WTC11 (cell line): ENCODE measurements around the gene NIP7. TPM values are rescaled to one million over a fixed set of nuclear protein-coding genes. Genes with fewer than 3 reads are reported as not detected.
A peak's percentile ranks its signal among the peaks of the same experiment; 100 is the strongest.

Experiments
- ATAC-seq: fragments of 200-7000 bp; cut with Tn5 transposase; 2 replicates; pipeline ENCODE4 v1.10.0; 2021; ENCODE audit warnings: mild to moderate bottlenecking, moderate library complexity
- Bru-seq: library from RNA; stranded (reverse); fragments of 400-500 nt; gene quantifications from one replicate; lab custom pipeline; 2021; lab: Mats Ljungman, UMichigan
- CTCF ChIA-PET: fragments of 300-600 bp; sonication (Branson Sonifier 250); formaldehyde crosslinking; loops from one replicate; lab custom pipeline; 2021; ENCODE audit warnings: antibody characterized with exemption; lab: Charles Lee
- POLR2A ChIA-PET: fragments of 350-600 bp; sonication (Branson Sonifier 250); formaldehyde crosslinking; loops from one replicate; lab custom pipeline; 2021; ENCODE audit warnings: antibody characterized with exemption; lab: Charles Lee
- DNase-seq: peaks from one replicate; pipeline ENCODE4 v3.0.0; 2021; ENCODE audit warnings: low spot score
- H3K27ac Mint-ChIP-seq: 2 replicates; pipeline ENCODE4 v1.8.0; 2021; ENCODE audit warnings: mixed read lengths
- H3K27me3 Mint-ChIP-seq: 2 replicates; pipeline ENCODE4 v1.8.0; 2021; ENCODE audit warnings: low read depth, mild to moderate bottlenecking, moderate library complexity, mixed read lengths
- H3K36me3 Mint-ChIP-seq: 2 replicates; pipeline ENCODE4 v1.8.0; 2021; ENCODE audit warnings: mixed read lengths
- H3K4me1 Mint-ChIP-seq: 2 replicates; pipeline ENCODE4 v1.8.0; 2022; ENCODE audit warnings: mixed read lengths
- H3K4me3 Mint-ChIP-seq: 2 replicates; pipeline ENCODE4 v1.8.0; 2021; ENCODE audit warnings: mild to moderate bottlenecking, moderate library complexity, mixed read lengths
- H3K9me3 Mint-ChIP-seq: 2 replicates; pipeline ENCODE4 v1.8.0; 2021; ENCODE audit warnings: mixed read lengths
- MYBL2 ChIP-seq: sonication (generic); formaldehyde crosslinking; IDR thresholded peaks from 2 replicates; pipeline ENCODE4 v1.8.1; 2023; ENCODE audit warnings: mild to moderate bottlenecking, moderate library complexity, missing genetic modification reagents
- SP1 ChIP-seq: sonication (generic); formaldehyde crosslinking; conservative IDR thresholded peaks from 2 replicates; pipeline ENCODE4 v1.8.1; 2022; ENCODE audit warnings: missing genetic modification reagents
- TP53 ChIP-seq: sonication (generic); formaldehyde crosslinking; IDR thresholded peaks from 2 replicates; pipeline ENCODE4 v1.8.1; 2023; ENCODE audit warnings: mild to moderate bottlenecking, missing genetic modification reagents
- long read RNA-seq, 3 experiments: library from RNA in 1 of 3; library from capped mRNA in 1 of 3; library from polyadenylated mRNA in 1 of 3; unstranded in 2 of 3; stranded (forward) in 1 of 3; transcript quantifications; one replicate each; pipeline ENCODE4 v2.0.0, GENCODE V29; 2021
- total RNA-seq: library from RNA; stranded (reverse); gene quantifications from 3 replicates; pipeline ENCODE4 v1.2.3, GENCODE V29; 2021
- TF ChIP-seq, protein P1 (sequence below): sonication (generic); formaldehyde crosslinking; IDR thresholded peaks from 2 replicates; pipeline ENCODE4 v1.8.1; 2022; ENCODE audit warnings: mild to moderate bottlenecking, missing genetic modification reagents, moderate library complexity, borderline replicate concordance
- TF ChIP-seq, protein P2 (sequence below): sonication (generic); formaldehyde crosslinking; IDR thresholded peaks from 2 replicates; pipeline ENCODE4 v1.8.1; 2023; ENCODE audit warnings: mild to moderate bottlenecking, missing genetic modification reagents
- TF ChIP-seq, protein P3 (sequence below): fragments of 200-600 bp; IDR thresholded peaks from 2 replicates; pipeline ENCODE4 v1.8.0; 2022; ENCODE audit warnings: antibody characterized with exemption
- TF ChIP-seq, protein P4 (sequence below): sonication (generic); formaldehyde crosslinking; IDR thresholded peaks from 2 replicates; pipeline ENCODE4 v1.8.0; 2022; ENCODE audit warnings: mild to moderate bottlenecking, missing genetic modification reagents
- TF ChIP-seq, protein P5 (sequence below): sonication (generic); formaldehyde crosslinking; IDR thresholded peaks from 2 replicates; pipeline ENCODE4 v1.8.1; 2023; ENCODE audit warnings: mild to moderate bottlenecking, missing genetic modification reagents
- TF ChIP-seq, protein P6 (sequence below): fragments of 250-450 bp; sonication (Bioruptor Pico); IDR thresholded peaks from 2 replicates; pipeline ENCODE4 v1.9.0; 2021; ENCODE audit warnings: mild to moderate bottlenecking
- TF ChIP-seq, protein P7 (sequence below): sonication (generic); formaldehyde crosslinking; IDR thresholded peaks from 2 replicates; pipeline ENCODE4 v1.8.0; 2023; ENCODE audit warnings: missing genetic modification reagents, mild to moderate bottlenecking, borderline replicate concordance
- TF ChIP-seq, protein P8 (sequence below): sonication (generic); formaldehyde crosslinking; IDR thresholded peaks from 2 replicates; pipeline ENCODE4 v1.8.0; 2022; ENCODE audit warnings: missing genetic modification reagents
- TF ChIP-seq, protein P9 (sequence below): fragments of 250-450 bp; sonication (Bioruptor Pico); IDR thresholded peaks from 2 replicates; pipeline ENCODE4 v1.9.0; 2021; ENCODE audit warnings: mild to moderate bottlenecking

NIP7 gene
- total RNA-seq: 39.2 to 43.7 TPM (median 40.5 TPM) in 3 replicates
- Bru-seq, nascent RNA: percentile 98 among the genes with signal in this experiment
- long read RNA-seq, experiment 1, transcript NIP7-202 (4 exons, 1,887 nt): minor isoform, 9 of 219 reads
- long read RNA-seq, experiment 1, transcript NIP7-201 (5 exons, 2,402 nt): major isoform, 195 of 219 reads
- long read RNA-seq, experiment 1, partial matches to known transcripts: 5 of 219 reads
- long read RNA-seq, experiment 1, other reads (novel, unspliced or antisense): 7 of 219 reads
- long read RNA-seq, experiment 2, transcript NIP7-201 (5 exons, 2,402 nt): major isoform, 40 of 72 reads
- long read RNA-seq, experiment 2, partial matches to known transcripts: 20 of 72 reads
- long read RNA-seq, experiment 2, other reads (novel, unspliced or antisense): 9 of 72 reads
- long read RNA-seq, experiment 3, transcript NIP7-201 (5 exons, 2,402 nt): major isoform, 433 of 504 reads
- long read RNA-seq, experiment 3, transcript NIP7-202 (4 exons, 1,887 nt): minor isoform, 13 of 504 reads
- long read RNA-seq, experiment 3, partial matches to known transcripts: 44 of 504 reads
- long read RNA-seq, experiment 3, other reads (novel, unspliced or antisense): 14 of 504 reads

DNA sequence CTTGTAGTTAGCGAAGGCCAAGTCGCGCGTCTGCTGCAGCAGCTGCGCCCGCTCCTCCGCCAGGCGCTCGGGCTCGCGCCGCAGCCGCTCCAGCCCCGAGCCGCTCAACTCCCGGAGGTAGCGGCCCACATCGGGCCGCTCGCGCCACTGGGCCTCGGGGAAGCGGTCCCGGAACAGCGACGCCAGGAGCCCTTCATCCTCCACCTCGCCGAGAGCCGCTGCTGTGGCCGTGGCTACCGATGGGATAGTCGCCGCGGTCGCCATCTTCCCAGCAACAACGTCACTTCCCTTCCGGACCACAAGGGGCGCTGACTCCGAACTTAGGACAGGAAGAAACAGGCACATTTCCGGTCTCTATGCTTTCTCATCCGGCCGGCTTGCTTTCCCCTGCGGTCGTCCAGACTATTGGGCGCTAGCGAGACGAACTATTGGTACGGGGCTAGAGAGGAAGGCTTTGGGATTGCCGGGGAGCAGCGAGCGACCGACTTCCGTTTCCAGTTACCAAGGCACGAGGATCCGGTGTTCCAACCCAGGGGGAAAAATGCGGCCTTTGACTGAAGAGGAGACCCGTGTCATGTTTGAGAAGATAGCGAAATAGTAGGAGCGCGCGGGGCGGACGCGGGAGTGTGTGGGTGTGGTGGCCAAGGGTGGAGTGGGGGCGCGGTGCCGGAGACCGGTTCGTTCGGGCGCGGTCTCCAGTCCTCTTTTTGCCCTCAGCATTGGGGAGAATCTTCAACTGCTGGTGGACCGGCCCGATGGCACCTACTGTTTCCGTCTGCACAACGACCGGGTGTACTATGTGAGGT lies at the start of gene NIP7, which contains the start of gene COG8:
Gene NIP7, plus strand, starts transcription at position 484 of the 806 bp plus-strand sequence. Its CDS starts 58 bp downstream, at position 542.
Gene COG8, minus strand, starts transcription at position 276 of the 806 bp plus-strand sequence. Its CDS starts 12 bp downstream, at position 264.
- peaks cover 47% of the 10 kb centered on the region for H3K36me3 Mint-ChIP-seq
- POLR2A ChIA-PET: interaction anchor here (0.7 to 1.3 kb wide), 4 partner anchors 8 to 11 kb away, joined by 3 to 5 read pairs (median 4); partner anchors contain the start of gene PDF
- peaks cover 18% of the 10 kb centered on the region for H3K4me1 Mint-ChIP-seq
- peak within 1 kb of the TSS; percentile 98 for H3K4me3 Mint-ChIP-seq
- no peaks in the 10 kb centered on the region for H3K9me3 Mint-ChIP-seq
- H3K27me3 Mint-ChIP-seq: no peaks in the 10 kb centered on the region
- peak; percentile 99 for ATAC-seq
- DNase-seq: peak; percentile 97
- H3K27ac Mint-ChIP-seq: peak within 1 kb of the TSS; percentile 99
- CTCF ChIA-PET: interaction anchor here (0.6 kb wide), 1 partner anchor 10 kb away, joined by 3 read pairs; no protein-coding TSS in a partner anchor
- peak; percentile 83 for TF ChIP-seq TP53
- TF ChIP-seq, protein P1, sequence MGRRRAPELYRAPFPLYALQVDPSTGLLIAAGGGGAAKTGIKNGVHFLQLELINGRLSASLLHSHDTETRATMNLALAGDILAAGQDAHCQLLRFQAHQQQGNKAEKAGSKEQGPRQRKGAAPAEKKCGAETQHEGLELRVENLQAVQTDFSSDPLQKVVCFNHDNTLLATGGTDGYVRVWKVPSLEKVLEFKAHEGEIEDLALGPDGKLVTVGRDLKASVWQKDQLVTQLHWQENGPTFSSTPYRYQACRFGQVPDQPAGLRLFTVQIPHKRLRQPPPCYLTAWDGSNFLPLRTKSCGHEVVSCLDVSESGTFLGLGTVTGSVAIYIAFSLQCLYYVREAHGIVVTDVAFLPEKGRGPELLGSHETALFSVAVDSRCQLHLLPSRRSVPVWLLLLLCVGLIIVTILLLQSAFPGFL (CRISPR knock-in tag): 0 out of 2 replicates have a peak, but pooled peaks have one; percentile 5
- TF ChIP-seq, protein P2, sequence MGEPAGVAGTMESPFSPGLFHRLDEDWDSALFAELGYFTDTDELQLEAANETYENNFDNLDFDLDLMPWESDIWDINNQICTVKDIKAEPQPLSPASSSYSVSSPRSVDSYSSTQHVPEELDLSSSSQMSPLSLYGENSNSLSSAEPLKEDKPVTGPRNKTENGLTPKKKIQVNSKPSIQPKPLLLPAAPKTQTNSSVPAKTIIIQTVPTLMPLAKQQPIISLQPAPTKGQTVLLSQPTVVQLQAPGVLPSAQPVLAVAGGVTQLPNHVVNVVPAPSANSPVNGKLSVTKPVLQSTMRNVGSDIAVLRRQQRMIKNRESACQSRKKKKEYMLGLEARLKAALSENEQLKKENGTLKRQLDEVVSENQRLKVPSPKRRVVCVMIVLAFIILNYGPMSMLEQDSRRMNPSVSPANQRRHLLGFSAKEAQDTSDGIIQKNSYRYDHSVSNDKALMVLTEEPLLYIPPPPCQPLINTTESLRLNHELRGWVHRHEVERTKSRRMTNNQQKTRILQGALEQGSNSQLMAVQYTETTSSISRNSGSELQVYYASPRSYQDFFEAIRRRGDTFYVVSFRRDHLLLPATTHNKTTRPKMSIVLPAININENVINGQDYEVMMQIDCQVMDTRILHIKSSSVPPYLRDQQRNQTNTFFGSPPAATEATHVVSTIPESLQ: no peak
- TF ChIP-seq, protein P3, sequence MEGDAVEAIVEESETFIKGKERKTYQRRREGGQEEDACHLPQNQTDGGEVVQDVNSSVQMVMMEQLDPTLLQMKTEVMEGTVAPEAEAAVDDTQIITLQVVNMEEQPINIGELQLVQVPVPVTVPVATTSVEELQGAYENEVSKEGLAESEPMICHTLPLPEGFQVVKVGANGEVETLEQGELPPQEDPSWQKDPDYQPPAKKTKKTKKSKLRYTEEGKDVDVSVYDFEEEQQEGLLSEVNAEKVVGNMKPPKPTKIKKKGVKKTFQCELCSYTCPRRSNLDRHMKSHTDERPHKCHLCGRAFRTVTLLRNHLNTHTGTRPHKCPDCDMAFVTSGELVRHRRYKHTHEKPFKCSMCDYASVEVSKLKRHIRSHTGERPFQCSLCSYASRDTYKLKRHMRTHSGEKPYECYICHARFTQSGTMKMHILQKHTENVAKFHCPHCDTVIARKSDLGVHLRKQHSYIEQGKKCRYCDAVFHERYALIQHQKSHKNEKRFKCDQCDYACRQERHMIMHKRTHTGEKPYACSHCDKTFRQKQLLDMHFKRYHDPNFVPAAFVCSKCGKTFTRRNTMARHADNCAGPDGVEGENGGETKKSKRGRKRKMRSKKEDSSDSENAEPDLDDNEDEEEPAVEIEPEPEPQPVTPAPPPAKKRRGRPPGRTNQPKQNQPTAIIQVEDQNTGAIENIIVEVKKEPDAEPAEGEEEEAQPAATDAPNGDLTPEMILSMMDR: peak; percentile 89
- TF ChIP-seq, protein P4, sequence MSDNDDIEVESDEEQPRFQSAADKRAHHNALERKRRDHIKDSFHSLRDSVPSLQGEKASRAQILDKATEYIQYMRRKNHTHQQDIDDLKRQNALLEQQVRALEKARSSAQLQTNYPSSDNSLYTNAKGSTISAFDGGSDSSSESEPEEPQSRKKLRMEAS (CRISPR knock-in tag): peak; percentile 93
- TF ChIP-seq, protein P5, sequence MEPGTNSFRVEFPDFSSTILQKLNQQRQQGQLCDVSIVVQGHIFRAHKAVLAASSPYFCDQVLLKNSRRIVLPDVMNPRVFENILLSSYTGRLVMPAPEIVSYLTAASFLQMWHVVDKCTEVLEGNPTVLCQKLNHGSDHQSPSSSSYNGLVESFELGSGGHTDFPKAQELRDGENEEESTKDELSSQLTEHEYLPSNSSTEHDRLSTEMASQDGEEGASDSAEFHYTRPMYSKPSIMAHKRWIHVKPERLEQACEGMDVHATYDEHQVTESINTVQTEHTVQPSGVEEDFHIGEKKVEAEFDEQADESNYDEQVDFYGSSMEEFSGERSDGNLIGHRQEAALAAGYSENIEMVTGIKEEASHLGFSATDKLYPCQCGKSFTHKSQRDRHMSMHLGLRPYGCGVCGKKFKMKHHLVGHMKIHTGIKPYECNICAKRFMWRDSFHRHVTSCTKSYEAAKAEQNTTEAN (CRISPR knock-in tag): 0 out of 2 replicates have a peak, but pooled peaks have one; percentile 5
- TF ChIP-seq, protein P6, sequence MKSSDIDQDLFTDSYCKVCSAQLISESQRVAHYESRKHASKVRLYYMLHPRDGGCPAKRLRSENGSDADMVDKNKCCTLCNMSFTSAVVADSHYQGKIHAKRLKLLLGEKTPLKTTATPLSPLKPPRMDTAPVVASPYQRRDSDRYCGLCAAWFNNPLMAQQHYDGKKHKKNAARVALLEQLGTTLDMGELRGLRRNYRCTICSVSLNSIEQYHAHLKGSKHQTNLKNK: no peak
- TF ChIP-seq, protein P7, sequence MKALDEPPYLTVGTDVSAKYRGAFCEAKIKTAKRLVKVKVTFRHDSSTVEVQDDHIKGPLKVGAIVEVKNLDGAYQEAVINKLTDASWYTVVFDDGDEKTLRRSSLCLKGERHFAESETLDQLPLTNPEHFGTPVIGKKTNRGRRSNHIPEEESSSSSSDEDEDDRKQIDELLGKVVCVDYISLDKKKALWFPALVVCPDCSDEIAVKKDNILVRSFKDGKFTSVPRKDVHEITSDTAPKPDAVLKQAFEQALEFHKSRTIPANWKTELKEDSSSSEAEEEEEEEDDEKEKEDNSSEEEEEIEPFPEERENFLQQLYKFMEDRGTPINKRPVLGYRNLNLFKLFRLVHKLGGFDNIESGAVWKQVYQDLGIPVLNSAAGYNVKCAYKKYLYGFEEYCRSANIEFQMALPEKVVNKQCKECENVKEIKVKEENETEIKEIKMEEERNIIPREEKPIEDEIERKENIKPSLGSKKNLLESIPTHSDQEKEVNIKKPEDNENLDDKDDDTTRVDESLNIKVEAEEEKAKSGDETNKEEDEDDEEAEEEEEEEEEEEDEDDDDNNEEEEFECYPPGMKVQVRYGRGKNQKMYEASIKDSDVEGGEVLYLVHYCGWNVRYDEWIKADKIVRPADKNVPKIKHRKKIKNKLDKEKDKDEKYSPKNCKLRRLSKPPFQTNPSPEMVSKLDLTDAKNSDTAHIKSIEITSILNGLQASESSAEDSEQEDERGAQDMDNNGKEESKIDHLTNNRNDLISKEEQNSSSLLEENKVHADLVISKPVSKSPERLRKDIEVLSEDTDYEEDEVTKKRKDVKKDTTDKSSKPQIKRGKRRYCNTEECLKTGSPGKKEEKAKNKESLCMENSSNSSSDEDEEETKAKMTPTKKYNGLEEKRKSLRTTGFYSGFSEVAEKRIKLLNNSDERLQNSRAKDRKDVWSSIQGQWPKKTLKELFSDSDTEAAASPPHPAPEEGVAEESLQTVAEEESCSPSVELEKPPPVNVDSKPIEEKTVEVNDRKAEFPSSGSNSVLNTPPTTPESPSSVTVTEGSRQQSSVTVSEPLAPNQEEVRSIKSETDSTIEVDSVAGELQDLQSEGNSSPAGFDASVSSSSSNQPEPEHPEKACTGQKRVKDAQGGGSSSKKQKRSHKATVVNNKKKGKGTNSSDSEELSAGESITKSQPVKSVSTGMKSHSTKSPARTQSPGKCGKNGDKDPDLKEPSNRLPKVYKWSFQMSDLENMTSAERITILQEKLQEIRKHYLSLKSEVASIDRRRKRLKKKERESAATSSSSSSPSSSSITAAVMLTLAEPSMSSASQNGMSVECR (CRISPR knock-in tag): peak; percentile 62; the same call in 1 of the 2 replicates
- 0 out of 2 replicates have a peak, but pooled peaks have one; percentile 79 for TF ChIP-seq MYBL2
- TF ChIP-seq, protein P8, sequence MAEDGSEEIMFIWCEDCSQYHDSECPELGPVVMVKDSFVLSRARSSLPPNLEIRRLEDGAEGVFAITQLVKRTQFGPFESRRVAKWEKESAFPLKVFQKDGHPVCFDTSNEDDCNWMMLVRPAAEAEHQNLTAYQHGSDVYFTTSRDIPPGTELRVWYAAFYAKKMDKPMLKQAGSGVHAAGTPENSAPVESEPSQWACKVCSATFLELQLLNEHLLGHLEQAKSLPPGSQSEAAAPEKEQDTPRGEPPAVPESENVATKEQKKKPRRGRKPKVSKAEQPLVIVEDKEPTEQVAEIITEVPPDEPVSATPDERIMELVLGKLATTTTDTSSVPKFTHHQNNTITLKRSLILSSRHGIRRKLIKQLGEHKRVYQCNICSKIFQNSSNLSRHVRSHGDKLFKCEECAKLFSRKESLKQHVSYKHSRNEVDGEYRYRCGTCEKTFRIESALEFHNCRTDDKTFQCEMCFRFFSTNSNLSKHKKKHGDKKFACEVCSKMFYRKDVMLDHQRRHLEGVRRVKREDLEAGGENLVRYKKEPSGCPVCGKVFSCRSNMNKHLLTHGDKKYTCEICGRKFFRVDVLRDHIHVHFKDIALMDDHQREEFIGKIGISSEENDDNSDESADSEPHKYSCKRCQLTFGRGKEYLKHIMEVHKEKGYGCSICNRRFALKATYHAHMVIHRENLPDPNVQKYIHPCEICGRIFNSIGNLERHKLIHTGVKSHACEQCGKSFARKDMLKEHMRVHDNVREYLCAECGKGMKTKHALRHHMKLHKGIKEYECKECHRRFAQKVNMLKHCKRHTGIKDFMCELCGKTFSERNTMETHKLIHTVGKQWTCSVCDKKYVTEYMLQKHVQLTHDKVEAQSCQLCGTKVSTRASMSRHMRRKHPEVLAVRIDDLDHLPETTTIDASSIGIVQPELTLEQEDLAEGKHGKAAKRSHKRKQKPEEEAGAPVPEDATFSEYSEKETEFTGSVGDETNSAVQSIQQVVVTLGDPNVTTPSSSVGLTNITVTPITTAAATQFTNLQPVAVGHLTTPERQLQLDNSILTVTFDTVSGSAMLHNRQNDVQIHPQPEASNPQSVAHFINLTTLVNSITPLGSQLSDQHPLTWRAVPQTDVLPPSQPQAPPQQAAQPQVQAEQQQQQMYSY (CRISPR knock-in tag): 0 out of 2 replicates have a peak, but pooled peaks have one; percentile 18
- peak; percentile 53; the same call in 1 of the 2 replicates for TF ChIP-seq SP1 (CRISPR knock-in tag)
- TF ChIP-seq, protein P9, sequence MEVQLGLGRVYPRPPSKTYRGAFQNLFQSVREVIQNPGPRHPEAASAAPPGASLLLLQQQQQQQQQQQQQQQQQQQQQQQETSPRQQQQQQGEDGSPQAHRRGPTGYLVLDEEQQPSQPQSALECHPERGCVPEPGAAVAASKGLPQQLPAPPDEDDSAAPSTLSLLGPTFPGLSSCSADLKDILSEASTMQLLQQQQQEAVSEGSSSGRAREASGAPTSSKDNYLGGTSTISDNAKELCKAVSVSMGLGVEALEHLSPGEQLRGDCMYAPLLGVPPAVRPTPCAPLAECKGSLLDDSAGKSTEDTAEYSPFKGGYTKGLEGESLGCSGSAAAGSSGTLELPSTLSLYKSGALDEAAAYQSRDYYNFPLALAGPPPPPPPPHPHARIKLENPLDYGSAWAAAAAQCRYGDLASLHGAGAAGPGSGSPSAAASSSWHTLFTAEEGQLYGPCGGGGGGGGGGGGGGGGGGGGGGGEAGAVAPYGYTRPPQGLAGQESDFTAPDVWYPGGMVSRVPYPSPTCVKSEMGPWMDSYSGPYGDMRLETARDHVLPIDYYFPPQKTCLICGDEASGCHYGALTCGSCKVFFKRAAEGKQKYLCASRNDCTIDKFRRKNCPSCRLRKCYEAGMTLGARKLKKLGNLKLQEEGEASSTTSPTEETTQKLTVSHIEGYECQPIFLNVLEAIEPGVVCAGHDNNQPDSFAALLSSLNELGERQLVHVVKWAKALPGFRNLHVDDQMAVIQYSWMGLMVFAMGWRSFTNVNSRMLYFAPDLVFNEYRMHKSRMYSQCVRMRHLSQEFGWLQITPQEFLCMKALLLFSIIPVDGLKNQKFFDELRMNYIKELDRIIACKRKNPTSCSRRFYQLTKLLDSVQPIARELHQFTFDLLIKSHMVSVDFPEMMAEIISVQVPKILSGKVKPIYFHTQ (CRISPR knock-in tag): no peak
